Nephron (organoid): Measurements from ENCODE around the gene TMA7B.

Experiments
- H3K27ac Mint-ChIP-seq, 3 experiments: 2 replicates each; pipeline ENCODE4 v1.8.0; 2020; ENCODE audit warnings: mixed read lengths in 3 of 3, mild to moderate bottlenecking in 2 of 3, moderate library complexity in 1 of 3
- H3K27me3 Mint-ChIP-seq: 2 replicates; pipeline ENCODE4 v1.8.0; 2021; ENCODE audit warnings: low read depth, mild to moderate bottlenecking, moderate library complexity, mixed read lengths
- H3K36me3 Mint-ChIP-seq: 2 replicates; pipeline ENCODE4 v1.8.0; 2020; ENCODE audit warnings: low read depth, mixed read lengths
- H3K4me1 Mint-ChIP-seq: 2 replicates; pipeline ENCODE4 v1.8.0; 2020; ENCODE audit warnings: mixed read lengths
- H3K4me3 Mint-ChIP-seq, 3 experiments: 2 replicates each; pipeline ENCODE4 v1.8.0; 2020; ENCODE audit warnings: mild to moderate bottlenecking in 3 of 3, mixed read lengths in 3 of 3, moderate library complexity in 2 of 3
- H3K9me3 Mint-ChIP-seq: 2 replicates; pipeline ENCODE4 v1.8.0; 2020; ENCODE audit warnings: mixed read lengths
- TF ChIP-seq, protein P1 (sequence below), 3 experiments: fragments of 200-600 bp; sonication (generic); IDR thresholded peaks; one replicate each; pipeline ENCODE4 v1.5.0; 2021; ENCODE audit warnings: antibody characterized with exemption in 3 of 3; ENCODE audit not compliant: unreplicated experiment in 3 of 3

TMA7B gene

DNA sequence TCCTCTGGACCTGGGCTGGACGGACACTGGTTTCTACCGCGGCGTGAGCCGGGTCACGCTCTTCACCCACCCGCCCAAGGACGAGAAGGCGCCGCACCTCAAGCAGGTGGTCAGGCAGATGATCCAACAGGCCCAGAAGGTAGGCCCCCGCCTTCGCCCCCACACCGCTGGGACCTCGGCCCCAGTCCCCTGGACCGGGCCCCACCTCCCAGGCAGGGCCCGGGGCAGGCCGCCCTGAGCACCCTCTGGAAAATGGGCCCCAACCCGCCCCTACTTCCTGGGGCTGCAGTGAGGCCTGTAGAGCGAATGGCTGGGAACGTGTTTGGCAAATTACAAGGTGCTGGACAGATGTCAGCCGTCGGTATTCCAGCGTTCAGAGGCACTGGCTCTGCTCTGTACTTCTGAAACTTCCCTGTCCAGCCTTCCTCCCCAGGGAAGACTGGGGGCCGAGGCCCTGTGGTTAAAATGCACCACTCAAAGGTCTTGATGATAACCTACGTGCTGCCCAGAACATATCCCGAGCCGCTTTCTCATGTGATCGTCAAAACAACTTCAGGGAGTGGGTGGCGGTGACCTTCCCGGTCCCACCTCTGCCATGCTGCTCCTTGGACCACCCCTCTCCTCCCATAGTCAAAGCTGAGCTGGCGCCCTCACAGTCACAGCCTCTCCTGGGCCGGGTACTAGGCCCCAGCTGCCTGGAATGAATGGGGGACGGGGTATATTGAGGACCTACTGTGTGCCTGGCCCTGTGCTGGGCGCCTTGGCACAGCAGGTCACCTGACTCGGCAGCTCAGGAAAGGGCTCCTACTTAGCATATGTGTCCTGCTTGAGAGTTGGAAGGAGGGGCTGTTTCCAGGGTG lies 35.4 kb downstream of the TMA7B start:
- Mint-ChIP-seq H3K27me3 (peaks cover 80% of the 10 kb centered on the region), H3K36me3 (no peaks in the 10 kb centered on the region), H3K4me3 (peak overlapping the region; percentile 13 to 44 (median 27)), H3K4me1 (peaks cover 51% of the 10 kb centered on the region), H3K27ac (no peak overlapping the region), H3K9me3 (peaks cover 5% of the 10 kb centered on the region)
- TF ChIP-seq, protein P1, sequence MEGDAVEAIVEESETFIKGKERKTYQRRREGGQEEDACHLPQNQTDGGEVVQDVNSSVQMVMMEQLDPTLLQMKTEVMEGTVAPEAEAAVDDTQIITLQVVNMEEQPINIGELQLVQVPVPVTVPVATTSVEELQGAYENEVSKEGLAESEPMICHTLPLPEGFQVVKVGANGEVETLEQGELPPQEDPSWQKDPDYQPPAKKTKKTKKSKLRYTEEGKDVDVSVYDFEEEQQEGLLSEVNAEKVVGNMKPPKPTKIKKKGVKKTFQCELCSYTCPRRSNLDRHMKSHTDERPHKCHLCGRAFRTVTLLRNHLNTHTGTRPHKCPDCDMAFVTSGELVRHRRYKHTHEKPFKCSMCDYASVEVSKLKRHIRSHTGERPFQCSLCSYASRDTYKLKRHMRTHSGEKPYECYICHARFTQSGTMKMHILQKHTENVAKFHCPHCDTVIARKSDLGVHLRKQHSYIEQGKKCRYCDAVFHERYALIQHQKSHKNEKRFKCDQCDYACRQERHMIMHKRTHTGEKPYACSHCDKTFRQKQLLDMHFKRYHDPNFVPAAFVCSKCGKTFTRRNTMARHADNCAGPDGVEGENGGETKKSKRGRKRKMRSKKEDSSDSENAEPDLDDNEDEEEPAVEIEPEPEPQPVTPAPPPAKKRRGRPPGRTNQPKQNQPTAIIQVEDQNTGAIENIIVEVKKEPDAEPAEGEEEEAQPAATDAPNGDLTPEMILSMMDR (IDR thresholded peaks at IDR 0.05; ENCODE audit: unreplicated experiment in 3 of 3), result no peak

DNA sequence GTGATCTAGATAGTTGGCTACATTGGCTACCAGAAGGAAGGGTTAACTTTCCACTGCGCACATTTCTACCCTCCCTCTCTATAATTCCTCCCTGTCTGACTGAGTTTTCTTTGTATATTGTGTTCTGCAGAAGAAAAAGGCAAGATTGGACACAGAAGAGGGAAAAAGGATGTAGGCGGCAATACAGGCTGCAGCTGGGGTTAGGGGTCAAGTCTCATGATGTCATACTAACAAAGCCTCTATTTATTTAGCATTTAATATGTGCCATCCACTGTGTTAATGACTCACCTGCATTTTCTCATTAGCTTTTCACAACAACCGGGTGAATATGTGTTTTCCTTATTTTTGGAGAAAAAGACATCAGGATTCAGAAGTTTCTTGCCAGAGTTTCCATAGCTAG lies 36.5 kb downstream of the TMA7B start:
- Mint-ChIP-seq H3K9me3 (peaks cover 5% of the 10 kb centered on the region), H3K4me1 (peaks cover 57% of the 10 kb centered on the region), H3K27me3 (peaks cover 69% of the 10 kb centered on the region), H3K4me3 (peak overlapping the region in 1 of 3 experiments; percentile 19), H3K36me3 (no peaks in the 10 kb centered on the region), H3K27ac (peak overlapping the region in 2 of 3 experiments; percentile 18 to 20)
- TF ChIP-seq, protein P1 (IDR thresholded peaks at IDR 0.05; ENCODE audit: unreplicated experiment in 3 of 3), result no peak

DNA sequence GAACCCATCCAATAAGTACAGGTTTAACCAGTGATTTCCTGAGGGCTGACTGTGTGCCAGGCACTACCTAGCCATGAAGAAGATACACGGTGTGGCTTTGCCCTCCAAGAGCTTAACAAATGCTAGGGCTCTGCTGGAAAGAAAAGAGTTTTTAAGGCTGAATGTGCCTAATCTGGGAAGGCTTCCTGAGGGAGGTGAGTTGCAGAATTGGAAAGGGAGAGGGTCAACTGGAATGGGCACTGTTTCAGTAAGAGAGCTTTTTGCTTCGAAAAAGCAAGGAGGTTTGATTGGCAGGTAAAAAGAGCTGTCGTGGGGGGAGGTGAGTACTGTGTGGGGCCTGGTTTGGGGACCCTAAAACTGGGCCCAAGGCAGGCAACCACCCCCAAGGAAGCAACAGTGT lies 37.2 kb downstream of the TMA7B start:
- H3K36me3 Mint-ChIP-seq, result no peaks in the 10 kb centered on the region
- peaks cover 5% of the 10 kb centered on the region for H3K9me3 Mint-ChIP-seq
- peaks cover 64% of the 10 kb centered on the region for H3K4me1 Mint-ChIP-seq

DNA sequence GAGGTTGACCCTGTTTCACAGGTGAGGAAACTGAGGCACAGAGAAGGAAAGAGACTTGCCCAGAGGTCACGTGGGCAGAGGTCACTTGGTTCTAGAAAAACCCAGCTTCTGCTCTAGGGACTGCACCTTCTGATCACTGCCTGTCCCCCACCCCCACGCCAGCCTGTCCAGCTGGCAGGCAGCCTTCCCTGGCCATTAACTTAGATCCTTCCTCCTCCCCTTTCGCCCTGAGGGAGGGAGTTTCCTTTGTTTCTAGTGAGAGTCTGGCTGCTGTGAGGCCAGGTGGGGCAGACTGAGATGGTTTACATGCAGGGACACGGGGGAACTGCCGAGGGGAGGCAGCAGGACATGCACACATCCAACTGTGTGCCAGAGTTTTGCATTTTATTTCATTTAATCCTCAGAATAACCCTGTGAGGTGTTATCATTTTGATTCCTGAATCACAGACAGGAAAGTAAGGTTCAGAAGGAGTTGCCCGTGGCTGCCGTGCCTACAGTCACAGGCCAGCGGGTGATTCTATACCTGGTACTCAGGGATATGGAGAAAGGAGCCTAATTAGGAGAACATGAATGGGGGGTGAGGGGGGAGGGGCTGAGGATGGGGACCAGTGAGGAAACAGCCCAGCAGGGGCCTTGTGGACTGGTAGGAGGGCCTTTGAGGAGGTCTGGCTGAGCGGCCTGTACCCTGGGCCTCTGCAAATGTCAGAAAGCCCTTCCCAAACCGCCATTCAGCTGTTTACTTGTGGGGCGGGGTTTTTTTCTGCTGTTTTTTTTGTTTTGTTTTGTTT lies 37.9 kb downstream of the TMA7B start:
- TF ChIP-seq, protein P1 (IDR thresholded peaks at IDR 0.05; ENCODE audit: unreplicated experiment in 3 of 3), result no peak
- Mint-ChIP-seq H3K4me3 (peak overlapping the region in 1 of 3 experiments; percentile 14), H3K9me3 (peaks cover 5% of the 10 kb centered on the region), H3K27me3 (peaks cover 63% of the 10 kb centered on the region), H3K27ac (peak overlapping the region; percentile 79 to 82 (median 81)), H3K4me1 (peaks cover 68% of the 10 kb centered on the region), H3K36me3 (no peaks in the 10 kb centered on the region)

More for the DNA sequence above, 37.2 kb downstream of the TMA7B start:
- peaks cover 66% of the 10 kb centered on the region for H3K27me3 Mint-ChIP-seq
- H3K27ac Mint-ChIP-seq, result peak overlapping the region in 1 of 3 experiments; percentile 65
- no peak overlapping the region for H3K4me3 Mint-ChIP-seq
- TF ChIP-seq, protein P1 (IDR thresholded peaks at IDR 0.05; ENCODE audit: unreplicated experiment in 3 of 3), result no peak

DNA sequence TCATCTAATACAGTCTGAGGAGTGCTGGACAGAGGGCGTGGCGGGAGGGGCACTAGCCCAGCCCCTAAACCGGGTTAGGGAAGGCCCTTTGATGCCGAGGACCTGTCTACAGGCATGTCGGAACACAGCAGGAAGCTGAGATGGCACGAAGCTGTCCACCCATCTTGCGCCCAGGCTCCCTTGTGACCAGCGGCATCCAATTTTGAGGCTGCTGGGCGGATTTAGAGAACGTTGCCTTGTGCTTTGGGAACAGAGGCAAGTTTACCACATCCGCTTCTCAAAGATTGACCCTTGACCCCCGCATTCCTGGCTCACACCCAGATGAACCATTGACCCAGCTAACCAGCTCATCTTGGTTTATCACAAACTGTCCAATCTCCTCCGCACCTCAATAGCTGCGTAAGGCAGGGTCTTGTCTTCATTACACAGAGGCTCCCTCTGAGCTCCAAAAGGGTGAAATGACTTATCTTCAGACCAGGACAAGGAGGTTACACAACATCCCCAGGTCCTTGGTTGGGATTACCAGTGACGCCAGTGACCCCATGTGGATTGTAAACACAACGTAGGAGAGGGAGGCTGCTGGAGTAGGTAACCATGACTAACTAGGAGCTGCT lies 39.1 kb downstream of the TMA7B start:
- Mint-ChIP-seq H3K27me3 (peaks cover 52% of the 10 kb centered on the region), H3K9me3 (no peaks in the 10 kb centered on the region), H3K4me3 (no peak overlapping the region), H3K4me1 (peaks cover 69% of the 10 kb centered on the region), H3K27ac (no peak overlapping the region), H3K36me3 (no peaks in the 10 kb centered on the region)
- TF ChIP-seq, protein P1 (IDR thresholded peaks at IDR 0.05; ENCODE audit: unreplicated experiment in 3 of 3), result no peak
